GM19372 (cell line): ENCODE results near the gene NNT.
A peak's percentile ranks its signal among the peaks of the same experiment; 100 is the strongest.
"Not testable (repeated sequence)": the region's sequence is repeated elsewhere in the genome, so short reads cannot be mapped to it uniquely, and the experiment has no call there.

ENCODE experiments used
- ATAC-seq: cut with Tn5 transposase; IDR thresholded peaks from one replicate; pipeline ENCODE4 v1.9.1; 2021; ENCODE audit warnings: mild to moderate bottlenecking, low read depth, moderate library complexity; ENCODE audit not compliant: unreplicated experiment

The NNT gene

GRCh38 chr5:43582082-43583005 is 20.6 kb upstream of the NNT start:
- no peak for ATAC-seq

- ATAC-seq: no peak
Measured at GRCh38 chr5:43583724-43584123, 19.3 kb upstream of the NNT start.

- ATAC-seq: no peak
Measured at GRCh38 chr5:43584166-43584699, 18.7 kb upstream of the NNT start.

GRCh38 chr5:43588842-43589241 is 14.1 kb upstream of the NNT start:
- no peak for ATAC-seq

GRCh38 chr5:43589310-43589709 is 13.7 kb upstream of the NNT start:
- no peak for ATAC-seq

GRCh38 chr5:43590700-43591099 is 12.3 kb upstream of the NNT start:
- ATAC-seq: no peak

GRCh38 chr5:43592363-43592762 is 10.6 kb upstream of the NNT start:
- ATAC-seq: no peak

- not testable (repeated sequence) for ATAC-seq
Measured at GRCh38 chr5:43598927-43599326, 4.1 kb upstream of the NNT start.

GRCh38 chr5:43601454-43602260 is 1.3 kb upstream of the NNT start:
- no peak for ATAC-seq

GRCh38 chr5:43603344-43604217 is 601 bp downstream of the NNT start:
- peak; percentile 33 for ATAC-seq

- ATAC-seq: no peak
Measured at GRCh38 chr5:43604699-43605098, 1.7 kb downstream of the NNT start.

GRCh38 chr5:43606351-43606750 is 3.4 kb downstream of the NNT start:
- no peak for ATAC-seq

GRCh38 chr5:43608406-43608805 is 5.4 kb downstream of the NNT start:
- no peak for ATAC-seq

GRCh38 chr5:43609752-43610151 is 6.8 kb downstream of the NNT start:
- ATAC-seq: peak; percentile 64

GRCh38 chr5:43613370-43613769 is 10.4 kb downstream of the NNT start:
- no peak for ATAC-seq

GRCh38 chr5:43615445-43616184 is 12.6 kb downstream of the NNT start:
- ATAC-seq: no peak

GRCh38 chr5:43616535-43616934 is 13.6 kb downstream of the NNT start:
- no peak for ATAC-seq

GRCh38 chr5:43619380-43619779 is 16.4 kb downstream of the NNT start:
- ATAC-seq: no peak

- ATAC-seq: no peak
Measured at GRCh38 chr5:43619911-43620310, 16.9 kb downstream of the NNT start.
